ENCODE measurements around the gene CD3G. TPM values are rescaled to one million over a fixed set of nuclear protein-coding genes. Genes with fewer than 3 reads are reported as not detected.
A peak's percentile ranks its signal among the peaks of the same experiment; 100 is the strongest.

The CD3G gene
- total and polyA plus RNA-seq, 2 donors = 32.0 to 227 TPM

DNA sequence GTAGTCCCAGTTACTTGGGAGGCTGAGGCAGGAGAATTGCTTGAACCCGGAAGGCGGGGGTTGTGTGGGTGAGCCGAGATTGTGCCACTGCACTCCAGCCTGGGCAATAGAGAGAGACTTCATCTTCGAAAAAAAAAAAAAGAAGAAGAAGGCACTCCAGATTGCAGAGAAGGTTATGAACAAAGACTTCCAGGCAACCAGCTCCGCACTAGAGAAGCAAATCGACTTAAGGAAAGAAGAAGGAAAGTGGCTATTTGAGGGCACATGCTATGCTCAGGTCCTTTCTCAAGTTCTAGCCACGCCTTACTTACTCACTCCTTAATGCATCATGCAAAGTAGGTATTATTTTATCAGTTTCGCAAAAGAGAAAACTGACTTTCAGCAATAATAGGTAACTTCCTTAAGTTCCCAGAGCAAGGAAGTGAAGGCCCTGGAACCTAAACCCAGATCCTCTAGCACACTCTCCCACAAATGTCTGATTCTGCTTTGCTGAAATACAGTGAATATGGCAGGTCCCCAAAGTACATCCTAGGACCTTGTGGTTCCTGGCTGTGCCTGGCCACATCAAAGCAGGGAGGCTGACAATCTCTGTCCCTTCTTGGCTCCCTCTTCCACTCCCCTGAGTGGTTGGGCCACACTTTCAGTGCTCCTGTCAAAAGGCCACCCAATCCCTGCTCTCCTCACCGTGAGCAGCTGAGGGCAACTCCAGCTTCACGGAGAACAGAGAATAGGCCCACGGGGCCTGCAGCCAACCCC lies 25.4 kb upstream of the CD3G start:
- H3K9me3 ChIP-seq (ENCODE audit: control insufficient read depth in 2 of 2, insufficient read depth in 1 of 2, low read length in 1 of 2) = peaks cover 0 to 10% of the 10 kb centered on the region in 2 donors
- no peak for DNase-seq (ENCODE audit: low read depth in 6 of 9, low spot score in 9 of 9)
- H3K4me1 ChIP-seq (ENCODE audit: control insufficient read depth in 2 of 2, insufficient read depth in 2 of 2, low read length in 2 of 2) = peaks cover 52 to 80% of the 10 kb centered on the region in 2 donors
- H3K36me3 ChIP-seq (ENCODE audit: control insufficient read depth in 2 of 2, insufficient read depth in 2 of 2, low read length in 1 of 2) = peaks cover 33 to 41% of the 10 kb centered on the region in 2 donors
- no peaks in the 10 kb centered on the region for H3K27me3 ChIP-seq (ENCODE audit: control insufficient read depth in 2 of 2, insufficient read depth in 1 of 2, low read length in 1 of 2)
- no peak overlapping the region for H3K4me3 ChIP-seq (ENCODE audit: low read length in 2 of 2)
- H3K27ac ChIP-seq (ENCODE audit: low read depth in 1 of 2, low read length in 1 of 2) = peak overlapping the region; percentile 64 to 92
- 84% methylated on average over 11 of the region's 11 CpGs for WGBS

DNA sequence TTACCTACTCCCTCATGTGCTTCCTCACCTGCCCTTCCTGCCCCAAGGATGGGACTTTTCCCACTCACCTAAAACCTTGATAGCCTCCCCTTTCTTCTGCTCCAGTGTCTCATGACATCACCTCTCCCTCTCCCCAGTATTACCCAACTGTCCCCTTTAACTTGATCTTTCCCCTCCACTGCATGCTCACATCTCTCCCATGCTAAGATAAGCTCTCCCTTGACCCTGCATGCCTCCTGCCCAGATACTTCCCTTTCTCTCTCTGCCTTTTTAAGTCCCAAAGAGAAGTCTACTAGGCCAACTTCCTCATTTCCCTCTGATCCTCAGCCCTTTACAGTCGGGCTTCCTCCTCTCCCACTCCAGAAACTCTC lies 24.8 kb upstream of the CD3G start:
- H3K9me3 ChIP-seq (ENCODE audit: control insufficient read depth in 2 of 2, insufficient read depth in 1 of 2, low read length in 1 of 2) = peaks cover 0 to 10% of the 10 kb centered on the region in 2 donors
- DNase-seq (ENCODE audit: low read depth in 6 of 9, low spot score in 9 of 9) = no peak
- H3K27me3 ChIP-seq (ENCODE audit: control insufficient read depth in 2 of 2, insufficient read depth in 1 of 2, low read length in 1 of 2) = no peaks in the 10 kb centered on the region
- H3K4me3 ChIP-seq (ENCODE audit: low read length in 2 of 2) = no peak overlapping the region
- WGBS = 15% methylated on average over 1 of the region's 1 CpG
- peak overlapping the region; percentile 64 to 92 for H3K27ac ChIP-seq (ENCODE audit: low read depth in 1 of 2, low read length in 1 of 2)
- H3K4me1 ChIP-seq (ENCODE audit: control insufficient read depth in 2 of 2, insufficient read depth in 2 of 2, low read length in 2 of 2) = peaks cover 46 to 75% of the 10 kb centered on the region in 2 donors
- peaks cover 27 to 38% of the 10 kb centered on the region in 2 donors for H3K36me3 ChIP-seq (ENCODE audit: control insufficient read depth in 2 of 2, insufficient read depth in 2 of 2, low read length in 1 of 2)

DNA sequence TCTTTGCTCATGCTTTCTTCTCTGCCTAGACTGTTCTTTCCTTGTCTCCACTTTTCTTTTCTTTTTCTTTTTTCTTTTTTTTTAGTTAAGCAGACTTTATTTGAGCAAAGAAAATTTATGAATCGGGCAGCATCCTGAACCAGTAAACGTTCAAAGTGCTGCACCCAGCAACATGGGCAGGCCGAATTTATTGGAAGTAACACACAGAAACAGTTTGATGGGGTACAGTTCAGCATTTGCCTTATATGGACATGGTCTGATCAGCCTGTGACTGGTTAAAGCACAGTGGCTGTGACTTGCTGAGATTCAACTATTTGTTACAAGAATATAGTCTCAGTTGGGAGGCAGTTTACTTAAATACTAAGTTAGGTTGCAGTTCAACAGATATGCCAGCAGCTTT lies 23.6 kb upstream of the CD3G start:
- Histone ChIP-seq H3K36me3 (ENCODE audit: control insufficient read depth in 2 of 2, insufficient read depth in 2 of 2, low read length in 1 of 2) (peaks cover 15 to 29% of the 10 kb centered on the region in 2 donors), H3K4me3 (ENCODE audit: low read length in 2 of 2) (no peak overlapping the region), H3K4me1 (ENCODE audit: control insufficient read depth in 2 of 2, insufficient read depth in 2 of 2, low read length in 2 of 2) (peaks cover 35 to 63% of the 10 kb centered on the region in 2 donors), H3K27me3 (ENCODE audit: control insufficient read depth in 2 of 2, insufficient read depth in 1 of 2, low read length in 1 of 2) (no peaks in the 10 kb centered on the region), H3K27ac (ENCODE audit: low read depth in 1 of 2, low read length in 1 of 2) (peak overlapping the region in 1 of 2 donors; percentile 23), H3K9me3 (ENCODE audit: control insufficient read depth in 2 of 2, insufficient read depth in 1 of 2, low read length in 1 of 2) (peaks cover 0 to 10% of the 10 kb centered on the region in 2 donors)
- WGBS = 98% methylated on average over 3 of the region's 3 CpGs
- DNase-seq (ENCODE audit: low read depth in 6 of 9, low spot score in 9 of 9) = no peak

DNA sequence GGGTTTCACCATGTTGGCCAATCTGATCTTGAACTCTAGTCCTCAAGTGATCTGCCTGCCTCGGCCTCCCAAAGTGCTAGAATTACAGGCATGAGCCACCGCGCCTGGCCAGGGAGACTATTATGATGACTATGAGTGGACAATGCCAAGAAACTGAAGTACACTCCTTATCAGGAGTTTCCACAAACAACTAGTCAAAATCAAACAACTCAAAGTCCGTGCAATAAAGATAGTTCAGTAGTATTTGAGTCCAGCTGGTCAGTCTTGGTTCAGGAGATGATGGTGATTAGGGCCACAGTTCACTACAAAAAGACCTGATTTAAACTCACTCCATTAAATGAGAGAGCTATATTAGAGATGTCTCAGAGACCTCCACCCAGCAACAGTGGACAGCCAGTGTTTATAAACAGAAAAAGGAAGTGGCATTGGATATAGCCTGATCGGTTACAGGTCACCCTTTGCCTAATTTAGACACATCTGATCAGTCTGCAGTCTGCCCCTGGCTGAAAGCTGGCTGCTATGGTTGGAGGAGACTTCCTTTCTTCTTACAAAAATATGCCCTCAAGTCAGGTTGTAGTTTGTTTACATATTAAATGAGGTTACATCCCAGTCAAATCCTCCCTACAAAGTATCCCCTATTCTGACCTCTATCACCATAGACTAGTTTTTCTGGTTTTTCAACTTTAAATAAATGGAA lies 22.6 kb upstream of the CD3G start:
- peaks cover 30 to 53% of the 10 kb centered on the region in 2 donors for H3K4me1 ChIP-seq (ENCODE audit: control insufficient read depth in 2 of 2, insufficient read depth in 2 of 2, low read length in 2 of 2)
- no peak for DNase-seq (ENCODE audit: low read depth in 6 of 9, low spot score in 9 of 9)

DNA sequence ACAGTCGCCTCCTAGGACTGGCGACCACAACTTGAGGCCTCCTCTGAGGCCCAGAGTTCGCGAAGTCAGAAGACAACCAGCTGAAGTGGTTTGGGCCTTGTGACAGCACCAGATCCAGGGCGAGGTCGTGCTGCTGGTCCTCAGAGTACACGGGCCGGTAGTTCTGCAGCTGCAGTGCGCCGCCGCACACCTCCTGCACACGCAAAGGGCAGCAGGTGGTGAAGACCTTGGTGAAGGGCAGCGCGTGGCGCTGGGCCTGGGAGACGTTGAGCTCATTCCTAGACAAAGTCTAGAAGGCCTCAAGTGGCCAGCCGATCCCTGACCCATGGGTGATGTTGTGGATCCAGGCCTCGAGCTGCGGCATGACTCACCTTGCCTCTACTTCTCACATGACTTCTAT lies 21.4 kb upstream of the CD3G start:
- Histone ChIP-seq H3K36me3 (ENCODE audit: control insufficient read depth in 2 of 2, insufficient read depth in 2 of 2, low read length in 1 of 2) (peaks cover 15 to 21% of the 10 kb centered on the region in 2 donors), H3K9me3 (ENCODE audit: control insufficient read depth in 2 of 2, insufficient read depth in 1 of 2, low read length in 1 of 2) (peaks cover 0 to 10% of the 10 kb centered on the region in 2 donors), H3K27ac (ENCODE audit: low read depth in 1 of 2, low read length in 1 of 2) (no peak overlapping the region), H3K4me3 (ENCODE audit: low read length in 2 of 2) (no peak overlapping the region), H3K4me1 (ENCODE audit: control insufficient read depth in 2 of 2, insufficient read depth in 2 of 2, low read length in 2 of 2) (peaks cover 20 to 41% of the 10 kb centered on the region in 2 donors), H3K27me3 (ENCODE audit: control insufficient read depth in 2 of 2, insufficient read depth in 1 of 2, low read length in 1 of 2) (no peaks in the 10 kb centered on the region)
- 98% methylated on average over 19 of the region's 19 CpGs for WGBS
- no peak for DNase-seq (ENCODE audit: low read depth in 6 of 9, low spot score in 9 of 9)

More for the DNA sequence above, 22.6 kb upstream of the CD3G start:
- H3K9me3 ChIP-seq (ENCODE audit: control insufficient read depth in 2 of 2, insufficient read depth in 1 of 2, low read length in 1 of 2) = peaks cover 0 to 10% of the 10 kb centered on the region in 2 donors
- H3K4me3 ChIP-seq (ENCODE audit: low read length in 2 of 2) = no peak overlapping the region
- no peaks in the 10 kb centered on the region for H3K27me3 ChIP-seq (ENCODE audit: control insufficient read depth in 2 of 2, insufficient read depth in 1 of 2, low read length in 1 of 2)
- peaks cover 15 to 25% of the 10 kb centered on the region in 2 donors for H3K36me3 ChIP-seq (ENCODE audit: control insufficient read depth in 2 of 2, insufficient read depth in 2 of 2, low read length in 1 of 2)
- 86% methylated on average over 5 of the region's 5 CpGs for WGBS
- peak overlapping the region in 1 of 2 donors; percentile 29 for H3K27ac ChIP-seq (ENCODE audit: low read depth in 1 of 2, low read length in 1 of 2)

DNA sequence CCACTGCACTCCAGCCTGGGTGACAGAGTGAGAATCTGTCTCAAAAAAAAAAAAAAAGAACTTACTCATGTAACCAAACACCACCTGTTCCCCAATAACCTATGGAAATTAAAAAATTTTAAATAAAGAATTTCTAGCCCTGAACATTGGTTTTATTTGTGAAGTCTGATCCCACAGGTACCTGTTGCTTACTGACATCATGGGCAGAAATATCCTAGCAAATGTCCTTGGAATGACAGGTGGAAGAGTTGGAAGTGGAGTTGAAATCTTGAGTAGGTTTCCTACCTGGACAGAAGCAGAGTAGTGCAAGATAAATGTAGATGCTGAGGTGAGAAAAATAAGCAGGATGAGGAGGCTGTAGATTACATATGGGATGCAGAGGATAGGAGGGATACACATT lies 18.9 kb upstream of the CD3G start:
- H3K36me3 ChIP-seq (ENCODE audit: control insufficient read depth in 2 of 2, insufficient read depth in 2 of 2, low read length in 1 of 2) = peaks cover 4 to 21% of the 10 kb centered on the region in 2 donors
- no peak overlapping the region for H3K27ac ChIP-seq (ENCODE audit: low read depth in 1 of 2, low read length in 1 of 2)
- DNase-seq (ENCODE audit: low read depth in 6 of 9, low spot score in 9 of 9) = no peak
- peaks cover 0 to 15% of the 10 kb centered on the region in 2 donors for H3K4me1 ChIP-seq (ENCODE audit: control insufficient read depth in 2 of 2, insufficient read depth in 2 of 2, low read length in 2 of 2)
- no peak overlapping the region for H3K4me3 ChIP-seq (ENCODE audit: low read length in 2 of 2)
- no peaks in the 10 kb centered on the region for H3K27me3 ChIP-seq (ENCODE audit: control insufficient read depth in 2 of 2, insufficient read depth in 1 of 2, low read length in 1 of 2)
- H3K9me3 ChIP-seq (ENCODE audit: control insufficient read depth in 2 of 2, insufficient read depth in 1 of 2, low read length in 1 of 2) = peaks cover 0 to 5% of the 10 kb centered on the region in 2 donors

DNA sequence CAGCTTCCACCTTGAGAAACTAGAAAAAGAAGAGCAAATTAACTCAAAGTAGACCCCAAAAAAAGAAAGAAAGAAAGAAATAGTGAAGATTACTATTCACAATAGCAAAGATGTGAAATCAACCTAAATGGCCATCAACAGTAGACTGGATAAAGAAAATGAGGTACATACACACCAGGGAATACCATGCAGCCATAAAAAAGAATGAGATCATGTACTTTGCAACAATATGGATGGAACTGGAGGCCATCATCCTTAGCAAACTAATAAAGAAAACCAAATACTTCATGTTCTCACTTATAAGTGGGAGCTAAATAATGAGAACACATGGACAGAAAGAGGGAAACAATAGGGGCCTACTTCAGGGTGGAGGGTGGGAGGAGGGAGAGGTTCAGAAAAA lies 15.4 kb upstream of the CD3G start:
- no peak overlapping the region for H3K27ac ChIP-seq (ENCODE audit: low read depth in 1 of 2, low read length in 1 of 2)
- no peaks in the 10 kb centered on the region for H3K9me3 ChIP-seq (ENCODE audit: control insufficient read depth in 2 of 2, insufficient read depth in 1 of 2, low read length in 1 of 2)
- H3K4me1 ChIP-seq (ENCODE audit: control insufficient read depth in 2 of 2, insufficient read depth in 2 of 2, low read length in 2 of 2) = peaks cover 0 to 2% of the 10 kb centered on the region in 2 donors
- H3K4me3 ChIP-seq (ENCODE audit: low read length in 2 of 2) = no peak overlapping the region
- H3K36me3 ChIP-seq (ENCODE audit: control insufficient read depth in 2 of 2, insufficient read depth in 2 of 2, low read length in 1 of 2) = peaks cover 0 to 13% of the 10 kb centered on the region in 2 donors
- no peaks in the 10 kb centered on the region for H3K27me3 ChIP-seq (ENCODE audit: control insufficient read depth in 2 of 2, insufficient read depth in 1 of 2, low read length in 1 of 2)
- no peak for DNase-seq (ENCODE audit: low read depth in 6 of 9, low spot score in 9 of 9)

DNA sequence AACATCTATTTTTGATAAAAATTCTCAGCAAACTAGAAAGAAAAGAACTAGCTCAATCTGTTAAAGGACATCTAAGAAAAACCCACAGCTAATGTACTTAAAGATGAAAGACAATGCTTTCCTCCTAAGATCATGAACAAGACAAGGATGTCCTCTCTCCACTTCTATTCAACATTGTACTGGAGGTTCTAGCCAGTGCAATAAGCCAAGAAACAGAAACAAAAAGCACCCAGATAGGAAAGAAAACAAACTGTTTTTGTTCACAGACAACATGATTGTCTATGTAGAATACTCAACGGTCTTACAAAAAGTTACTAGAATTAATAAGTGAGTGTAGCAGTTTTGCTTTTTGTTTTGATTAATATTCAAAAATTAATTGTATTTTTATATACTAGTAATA lies 9.4 kb upstream of the CD3G start:
- H3K36me3 ChIP-seq (ENCODE audit: control insufficient read depth in 2 of 2, insufficient read depth in 2 of 2, low read length in 1 of 2) = peaks cover 15 to 44% of the 10 kb centered on the region in 2 donors
- H3K4me3 ChIP-seq (ENCODE audit: low read length in 2 of 2) = no peak overlapping the region
- H3K27ac ChIP-seq (ENCODE audit: low read depth in 1 of 2, low read length in 1 of 2) = peak overlapping the region in 1 of 2 donors; percentile 51
- no peaks in the 10 kb centered on the region for H3K27me3 ChIP-seq (ENCODE audit: control insufficient read depth in 2 of 2, insufficient read depth in 1 of 2, low read length in 1 of 2)
- peak in 1 of 9 donors; percentile 60 for DNase-seq (ENCODE audit: low read depth in 6 of 9, low spot score in 9 of 9)
- no peaks in the 10 kb centered on the region for H3K9me3 ChIP-seq (ENCODE audit: control insufficient read depth in 2 of 2, insufficient read depth in 1 of 2, low read length in 1 of 2)
- peaks cover 6 to 36% of the 10 kb centered on the region in 2 donors for H3K4me1 ChIP-seq (ENCODE audit: control insufficient read depth in 2 of 2, insufficient read depth in 2 of 2, low read length in 2 of 2)
- 82% methylated on average over 1 of the region's 1 CpG for WGBS

DNA sequence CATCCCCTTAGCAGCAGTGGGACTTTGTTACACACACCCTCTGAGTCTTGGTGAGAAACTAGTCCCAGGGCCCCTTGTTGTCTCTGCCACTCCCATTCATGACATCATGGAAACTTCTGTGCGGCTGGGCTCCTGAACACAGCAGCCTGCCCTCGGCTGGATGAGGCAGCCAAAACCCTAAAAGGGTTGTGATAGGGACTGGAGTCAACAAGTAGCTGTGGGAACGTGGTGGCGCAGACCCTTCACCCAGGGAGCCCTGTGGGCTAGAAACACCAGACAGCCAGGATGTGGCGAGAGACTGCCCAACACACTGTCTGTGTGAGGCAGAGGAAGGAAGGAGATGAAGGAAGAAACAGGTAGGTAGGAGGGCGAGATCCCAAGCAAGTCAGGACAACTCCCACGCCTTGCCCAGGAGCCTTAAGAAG lies 5.5 kb upstream of the CD3G start:
- Histone ChIP-seq H3K9me3 (ENCODE audit: control insufficient read depth in 2 of 2, insufficient read depth in 1 of 2, low read length in 1 of 2) (no peaks in the 10 kb centered on the region), H3K4me3 (ENCODE audit: low read length in 2 of 2) (peak overlapping the region; percentile 65 to 95), H3K27ac (ENCODE audit: low read depth in 1 of 2, low read length in 1 of 2) (peak overlapping the region; percentile 93 to 95), H3K27me3 (ENCODE audit: control insufficient read depth in 2 of 2, insufficient read depth in 1 of 2, low read length in 1 of 2) (no peaks in the 10 kb centered on the region), H3K36me3 (ENCODE audit: control insufficient read depth in 2 of 2, insufficient read depth in 2 of 2, low read length in 1 of 2) (peaks cover 23 to 60% of the 10 kb centered on the region in 2 donors), H3K4me1 (ENCODE audit: control insufficient read depth in 2 of 2, insufficient read depth in 2 of 2, low read length in 2 of 2) (peaks cover 9 to 46% of the 10 kb centered on the region in 2 donors)
- WGBS = 9% methylated on average over 7 of the region's 7 CpGs
- peak; percentile 83 to 98 (median 94) for DNase-seq (ENCODE audit: low read depth in 6 of 9, low spot score in 9 of 9)
